Hematopoietic multipotent progenitor cell treated with erythropoietin and hydrocortisone succinate and interleukin-3 and kit ligand, for 4 days (in vitro differentiated cells): Measurements from ENCODE around the gene ZBTB47.

Source experiments
- DNase-seq: peaks from one replicate; pipeline ENCODE4 v3.0.0-alpha.2; 2015

The ZBTB47 gene

DNA sequence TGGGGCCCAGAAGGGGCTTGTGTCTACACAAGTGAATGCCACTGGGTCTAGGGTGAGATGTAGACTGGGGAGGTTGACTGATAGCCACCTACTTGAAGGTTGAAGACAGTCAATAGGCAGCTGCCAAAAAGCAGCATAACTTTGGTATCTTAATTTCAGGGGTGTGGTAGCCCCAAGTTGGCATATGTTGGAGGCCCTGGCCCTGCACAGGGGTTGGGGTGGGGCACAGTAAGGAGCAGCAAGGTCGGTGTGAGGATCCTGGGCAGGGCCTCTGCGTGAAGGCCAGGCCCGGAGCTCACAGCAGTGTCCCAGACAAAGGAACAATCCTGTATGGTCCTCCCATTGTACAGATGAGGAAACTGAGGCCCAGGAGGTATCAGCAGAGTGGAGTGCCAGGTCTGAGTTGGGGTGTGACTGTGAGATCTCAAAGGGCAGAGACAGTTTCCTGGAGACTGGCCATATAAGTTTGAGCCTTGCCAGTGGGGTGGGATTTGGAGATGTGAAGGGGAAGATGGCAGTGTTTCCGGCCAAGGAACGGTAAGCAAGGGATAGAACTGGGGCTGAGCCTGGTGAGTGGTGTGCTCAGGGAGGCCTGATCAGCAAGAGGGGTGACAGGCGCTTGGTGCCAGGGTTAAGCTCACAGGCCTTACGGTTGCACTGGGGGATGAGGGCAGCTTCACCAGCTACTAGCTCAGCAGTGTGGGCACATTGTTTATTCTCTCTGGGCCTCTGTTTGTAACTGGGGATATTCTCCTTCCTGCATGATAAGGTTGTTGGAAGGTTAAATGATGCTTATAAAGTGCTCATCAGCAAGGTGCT, 33.5 kb downstream of the ZBTB47 start:
- DNase-seq = no peak

GRCh38 chr3:42688016-42688415, 34.5 kb downstream of the ZBTB47 start:
- DNase-seq = no peak

- DNase-seq = no peak
Observed at GRCh38 chr3:42688487-42689420, 35.3 kb downstream of the ZBTB47 start.

- DNase-seq = no peak
Observed at GRCh38 chr3:42689421-42690014, 36.0 kb downstream of the ZBTB47 start.

DNA sequence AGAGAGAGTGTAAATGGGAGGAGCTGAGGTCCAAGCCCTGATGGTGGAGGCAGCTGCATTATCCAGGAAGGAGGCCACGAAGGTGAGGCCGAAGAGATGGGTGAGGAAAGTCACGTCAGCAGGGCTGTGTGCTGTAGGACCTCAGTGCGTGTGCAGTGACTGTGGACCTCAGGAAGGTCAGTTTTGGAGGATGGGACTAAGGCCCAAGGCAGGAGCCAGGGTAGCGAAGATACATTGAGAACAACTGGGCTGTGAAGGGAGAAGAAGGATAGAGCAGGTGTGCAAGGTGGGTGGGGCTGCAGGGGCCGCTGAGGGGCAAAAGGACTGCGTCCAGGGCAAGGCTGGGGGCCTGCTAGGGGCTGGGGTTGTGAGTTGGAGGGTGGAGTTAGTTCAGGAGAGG, 36.7 kb downstream of the ZBTB47 start:
- DNase-seq = no peak

- no peak for DNase-seq
Observed at GRCh38 chr3:42690766-42691680, 37.5 kb downstream of the ZBTB47 start.

GRCh38 chr3:42691816-42692666, 38.5 kb downstream of the ZBTB47 start:
- DNase-seq = no peak

- no peak for DNase-seq
Observed at GRCh38 chr3:42692667-42693529, 39.4 kb downstream of the ZBTB47 start.

- DNase-seq = no peak
Observed at GRCh38 chr3:42693530-42693930, 40.0 kb downstream of the ZBTB47 start.

- no peak for DNase-seq
Observed at GRCh38 chr3:42694366-42694765, 40.9 kb downstream of the ZBTB47 start.

DNA sequence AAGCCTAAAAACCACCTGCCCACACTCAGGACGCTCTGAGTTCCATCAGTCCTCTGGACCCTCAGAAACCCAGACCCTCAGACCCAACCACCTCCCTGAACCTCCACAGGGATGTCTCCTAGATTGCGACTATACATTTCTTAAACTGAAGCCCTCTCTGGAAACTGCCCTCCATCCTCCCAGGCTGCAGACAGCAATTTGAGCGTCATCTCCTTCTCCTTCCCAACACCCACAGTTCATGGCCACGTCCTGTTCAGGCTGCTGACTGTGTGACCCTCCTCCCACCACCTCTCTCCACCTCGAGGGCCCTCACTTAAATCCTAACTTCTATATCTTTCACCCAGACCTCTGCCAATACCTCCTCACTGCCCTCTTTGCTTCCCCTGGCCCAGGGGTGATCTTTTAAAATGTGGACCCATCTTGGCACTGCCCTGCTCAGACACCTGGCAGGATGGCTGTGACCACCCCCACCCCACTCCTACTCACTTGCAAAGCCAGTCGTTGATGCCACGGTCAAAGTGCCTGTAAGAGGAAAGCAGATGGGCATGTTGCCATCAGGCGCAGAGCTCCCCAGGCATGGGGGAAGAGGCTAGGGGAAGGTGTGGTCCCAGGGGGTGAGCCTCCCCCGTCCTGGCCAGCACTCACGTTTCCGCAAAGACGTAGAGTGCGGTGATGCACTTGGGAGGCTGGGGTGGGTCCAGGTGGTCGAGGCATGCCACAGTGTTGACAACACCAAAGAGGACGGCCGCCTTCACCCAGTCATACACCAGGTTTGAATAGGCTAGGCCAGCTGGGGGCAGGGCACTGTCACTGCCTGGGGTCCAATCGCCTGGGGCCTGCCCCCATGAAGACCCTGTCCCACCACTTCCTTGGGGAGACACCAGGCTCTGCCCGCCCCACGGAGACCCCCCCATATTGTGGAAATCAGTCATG, 43.1 kb downstream of the ZBTB47 start:
- DNase-seq = no peak

DNA sequence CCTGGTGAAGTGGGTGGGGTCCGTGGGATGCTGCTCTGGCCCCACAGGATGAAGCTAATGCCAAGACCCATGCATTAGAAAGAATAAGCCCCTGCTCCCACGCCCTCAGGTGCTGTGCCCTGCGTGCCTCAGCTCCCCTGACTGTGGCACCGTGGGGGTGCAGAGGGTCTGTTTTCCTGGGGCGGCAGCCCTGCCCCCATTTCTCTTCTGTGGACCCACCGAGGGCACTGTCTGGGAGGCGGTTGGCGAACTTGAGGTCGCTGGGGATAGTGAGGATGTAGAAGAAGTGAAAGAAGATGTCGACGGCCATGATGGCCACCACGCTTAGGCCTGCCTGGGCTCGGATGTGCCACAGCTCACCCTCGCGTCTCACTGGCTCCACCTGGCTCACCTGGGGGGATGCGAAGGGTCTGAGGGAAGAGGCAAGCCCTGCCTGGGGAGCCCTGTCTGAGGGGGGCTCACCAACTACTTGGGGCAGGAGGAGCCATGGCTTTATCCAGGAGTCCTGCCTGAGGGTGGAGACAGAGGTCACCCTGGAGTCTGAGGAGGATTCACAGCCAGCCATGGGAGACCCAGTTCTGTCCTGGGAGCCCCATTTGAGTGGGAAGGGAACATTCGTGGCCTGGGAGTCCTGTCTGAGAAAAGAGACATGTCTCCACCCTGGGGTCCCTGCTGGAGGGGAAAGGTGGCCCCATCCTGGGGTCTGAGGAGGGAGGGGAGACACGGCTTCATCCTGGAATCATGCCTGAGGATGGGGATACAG, 44.0 kb downstream of the ZBTB47 start:
- DNase-seq = no peak

GRCh38 chr3:42698216-42698910, 44.9 kb downstream of the ZBTB47 start:
- no peak for DNase-seq

- DNase-seq = no peak
Observed at GRCh38 chr3:42698911-42699230, 45.4 kb downstream of the ZBTB47 start.

DNA sequence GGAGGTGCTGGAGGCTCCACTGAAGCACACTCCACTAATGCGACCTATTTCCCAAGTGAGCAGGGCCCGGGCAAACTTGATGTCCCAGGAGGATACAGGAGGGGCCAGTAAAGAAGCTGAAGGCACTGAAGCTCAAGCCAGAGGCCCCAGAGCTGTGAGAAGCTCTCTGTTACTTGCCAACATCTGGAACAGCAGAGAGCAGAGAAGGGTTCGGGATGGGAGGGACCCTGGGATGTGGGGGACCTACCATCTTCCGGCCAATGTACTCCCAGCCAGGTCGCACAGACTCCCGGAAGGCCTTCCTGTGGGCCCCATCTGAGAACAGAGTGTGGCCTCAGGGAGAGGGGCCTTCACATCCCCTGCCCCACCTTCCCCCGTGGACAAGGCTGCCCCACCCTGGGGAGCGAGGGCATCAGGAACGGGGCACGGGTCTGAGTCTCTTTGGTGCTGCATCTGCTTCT, 46.0 kb downstream of the ZBTB47 start:
- no peak for DNase-seq

DNA sequence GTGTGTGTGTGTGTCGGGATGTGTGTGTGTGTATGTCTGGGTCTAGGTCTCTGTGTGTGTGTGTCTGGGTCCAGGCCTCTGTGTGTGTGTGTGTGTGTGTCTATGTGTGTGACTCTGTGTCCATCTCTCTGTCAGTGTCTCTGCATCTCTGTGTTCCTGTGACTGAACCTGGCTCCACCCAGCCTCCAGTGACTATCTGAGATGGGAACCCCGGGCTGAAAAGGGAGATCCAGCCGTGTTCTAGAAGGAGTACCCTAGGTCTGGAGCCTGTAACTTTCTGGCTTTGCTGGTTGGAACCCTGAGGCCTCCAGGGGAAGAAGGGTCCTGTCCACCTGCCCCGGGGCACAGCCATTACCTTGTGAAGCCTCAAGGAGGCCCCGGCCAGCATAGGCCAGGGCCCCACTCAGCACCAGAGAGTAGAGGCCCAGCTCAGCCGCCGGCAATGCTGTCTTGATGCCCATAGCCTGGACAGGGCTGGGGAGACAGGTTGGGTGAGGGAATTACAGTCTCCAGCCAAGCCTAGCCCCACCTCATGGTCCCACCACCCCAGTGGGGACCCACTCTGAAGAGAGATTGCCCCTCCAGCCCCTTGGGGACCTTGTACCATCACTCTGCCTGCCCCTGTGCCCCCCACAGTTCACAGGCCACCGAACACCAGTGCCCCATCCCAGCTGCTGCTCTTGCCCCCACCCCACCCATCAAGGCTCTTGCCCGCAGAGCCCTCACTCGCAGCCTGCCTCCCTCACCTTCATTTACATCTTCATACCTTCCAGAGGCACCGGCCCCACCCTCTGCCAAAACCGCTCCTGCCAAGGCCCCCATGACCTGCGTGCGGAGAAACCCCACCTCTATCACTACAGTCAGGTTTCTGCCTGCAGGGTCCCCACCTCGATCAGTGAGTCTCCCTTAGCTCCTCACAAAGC, 47.1 kb downstream of the ZBTB47 start:
- DNase-seq = no peak
